GM12891 (cell line): Measurements from ENCODE around the gene SLC16A8.

Experiments used
- DNase-seq: peaks from one replicate; pipeline ENCODE4 v3.0.0; 2011; ENCODE audit warnings: low spot score; ENCODE audit not compliant: insufficient read length
- FAIRE-seq: peaks from 2 replicates; lab custom pipeline; 2011; peaks lifted over from hg19 to GRCh38; lab: Jason Lieb, UNC
- PAX5 ChIP-seq: IDR thresholded peaks from 2 replicates; pipeline ENCODE4 v1.6.1; 2011; ENCODE audit warnings: low read length, moderate library complexity, mild to moderate bottlenecking; ENCODE audit not compliant: insufficient read depth, severe bottlenecking
- POLR2A ChIP-seq: IDR thresholded peaks from 2 replicates; pipeline ENCODE4 v1.6.1; 2011; ENCODE audit warnings: low read depth, low read length, control low read depth
- POLR2AphosphoS5 ChIP-seq: IDR thresholded peaks from 2 replicates; pipeline ENCODE4 v1.6.1; 2011; ENCODE audit warnings: low read depth, low read length, control low read depth
- POU2F2 ChIP-seq: IDR thresholded peaks from 2 replicates; pipeline ENCODE4 v1.6.1; 2011; ENCODE audit warnings: low read depth, mild to moderate bottlenecking, control low read depth, low read length, moderate library complexity
- SPI1 ChIP-seq: IDR thresholded peaks from 2 replicates; pipeline ENCODE4 v1.6.1; 2011; ENCODE audit warnings: low read depth, low read length, control low read depth
- TAF1 ChIP-seq: IDR thresholded peaks from 2 replicates; pipeline ENCODE4 v1.6.1; 2011; ENCODE audit warnings: low read depth, low read length, control low read depth

SLC16A8 gene

GRCh38 chr22:38071421-38072321 is 12.3 kb downstream of the SLC16A8 start:
- FAIRE-seq, result no peak
- TF ChIP-seq POU2F2 (no peak), POLR2A (no peak), POLR2AphosphoS5 (no peak), SPI1 (no peak), PAX5 (no peak), TAF1 (no peak)

DNA sequence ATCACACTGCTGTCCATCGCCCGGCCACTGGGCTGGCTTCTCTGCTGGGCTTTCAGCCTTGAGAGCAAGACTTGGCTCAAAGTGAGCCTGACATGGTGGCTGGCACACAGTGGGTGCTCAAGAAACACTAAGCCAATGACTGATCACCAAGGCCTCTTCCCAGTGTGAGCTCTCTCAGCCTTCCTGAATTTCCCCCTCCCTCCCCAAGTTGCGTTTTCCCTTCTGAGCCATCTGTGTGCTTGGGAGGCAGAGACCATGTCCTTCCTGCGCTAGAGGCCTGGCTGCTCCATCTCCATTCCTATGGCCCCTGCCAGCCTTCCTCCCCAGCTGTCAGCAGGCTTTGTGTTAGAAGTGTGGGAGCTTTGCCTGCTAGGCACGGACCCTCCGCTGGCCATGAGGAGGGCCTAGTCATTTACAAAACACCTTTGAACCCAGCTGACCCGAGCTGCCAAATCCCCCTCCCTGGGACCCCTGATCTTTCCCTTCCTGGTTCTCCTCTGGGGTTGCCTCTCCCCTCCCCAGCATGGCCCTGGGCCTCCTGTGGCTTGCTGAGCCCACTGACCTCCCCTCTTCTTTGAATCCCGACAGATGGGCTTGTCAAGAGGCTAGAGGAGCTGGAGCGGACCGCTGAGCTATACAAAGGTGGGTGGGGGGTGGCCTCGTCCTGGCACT is 13.6 kb downstream of the SLC16A8 start:
- DNase-seq, result no peak
- FAIRE-seq, result no peak
- TF ChIP-seq PAX5 (no peak), POLR2AphosphoS5 (no peak), TAF1 (no peak), POLR2A (no peak), POU2F2 (no peak), SPI1 (no peak)

More at GRCh38 chr22:38071421-38072321, 12.3 kb downstream of the SLC16A8 start:
- no peak for DNase-seq

DNA sequence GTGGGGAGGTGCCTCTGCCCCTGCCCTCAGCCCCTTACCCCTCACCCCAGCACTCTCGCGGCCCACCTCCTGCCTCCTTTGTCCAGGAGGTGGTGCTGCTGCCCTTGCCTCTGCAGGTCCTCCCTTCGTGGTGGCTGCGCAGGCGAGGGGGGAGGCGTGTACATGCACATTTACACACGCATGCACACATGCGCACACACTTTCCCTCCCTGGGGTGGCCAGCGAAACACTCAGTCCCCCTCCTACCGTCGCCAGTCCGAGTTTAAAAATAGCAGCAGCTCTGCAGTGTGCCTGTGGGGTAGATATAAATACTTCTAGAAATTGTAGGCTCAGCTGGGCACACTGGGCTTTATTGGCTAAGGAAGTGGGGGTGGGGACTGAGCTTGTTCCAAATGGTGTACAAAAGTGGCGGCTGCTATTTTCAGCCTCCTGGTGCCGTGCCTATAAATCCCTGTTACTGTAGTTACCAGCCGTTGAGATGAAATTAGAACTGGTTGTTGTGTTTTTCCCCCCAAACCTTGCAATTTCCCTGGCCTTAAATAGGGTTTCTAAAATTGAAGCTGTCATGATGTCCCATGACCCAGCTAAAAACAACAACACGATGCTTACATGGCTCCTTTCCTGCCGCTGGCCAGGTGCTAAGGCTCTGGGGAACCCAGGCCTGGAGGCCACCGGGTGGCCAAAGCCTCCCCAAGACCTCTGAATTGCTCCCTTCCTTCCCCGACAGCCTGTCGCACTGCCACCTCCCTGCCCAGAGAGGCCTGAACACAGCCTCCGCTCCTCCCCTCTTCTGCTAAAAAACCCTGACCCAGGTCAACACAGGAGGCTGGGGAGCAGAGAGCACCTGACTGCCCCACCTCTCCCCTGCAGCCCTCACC is 14.4 kb downstream of the SLC16A8 start:
- DNase-seq (no peak), FAIRE-seq (no peak)
- no peak for TF ChIP-seq PAX5
- TF ChIP-seq SPI1, result no peak
- no peak for TF ChIP-seq POLR2AphosphoS5
- TF ChIP-seq POLR2A, result no peak
- no peak for TF ChIP-seq POU2F2
- TF ChIP-seq TAF1, result no peak

- DNase-seq, result no peak
- no peak for FAIRE-seq
- no peak for TF ChIP-seq SPI1
- TF ChIP-seq PAX5, result no peak
- no peak for TF ChIP-seq POU2F2
- TF ChIP-seq TAF1, result no peak
- no peak for TF ChIP-seq POLR2AphosphoS5
- TF ChIP-seq POLR2A, result no peak
These were observed 15.2 kb downstream of the SLC16A8 start for GRCh38 chr22:38068641-38069371.

GRCh38 chr22:38067761-38068360 is 16.1 kb downstream of the SLC16A8 start:
- TF ChIP-seq POLR2AphosphoS5 (no peak), TAF1 (no peak), POLR2A (no peak), PAX5 (no peak), POU2F2 (no peak), SPI1 (no peak)
- no peak for FAIRE-seq

GRCh38 chr22:38067028-38067415 is 17.0 kb downstream of the SLC16A8 start:
- DNase-seq (no peak), FAIRE-seq (no peak)
- TF ChIP-seq POLR2AphosphoS5, result no peak
- no peak for TF ChIP-seq POU2F2
- no peak for TF ChIP-seq TAF1
- TF ChIP-seq POLR2A, result no peak
- TF ChIP-seq PAX5, result no peak
- no peak for TF ChIP-seq SPI1

More at GRCh38 chr22:38067761-38068360, 16.1 kb downstream of the SLC16A8 start:
- no peak for DNase-seq

- FAIRE-seq, result no peak
- TF ChIP-seq POLR2AphosphoS5 (no peak), POU2F2 (no peak)
- no peak for DNase-seq
These were observed 17.5 kb downstream of the SLC16A8 start for GRCh38 chr22:38066381-38067027.

GRCh38 chr22:38065539-38065938 is 18.4 kb downstream of the SLC16A8 start:
- TF ChIP-seq SPI1 (no peak), POLR2A (no peak), POU2F2 (no peak), TAF1 (no peak), POLR2AphosphoS5 (no peak), PAX5 (no peak)
- FAIRE-seq (no peak), DNase-seq (no peak)

DNA sequence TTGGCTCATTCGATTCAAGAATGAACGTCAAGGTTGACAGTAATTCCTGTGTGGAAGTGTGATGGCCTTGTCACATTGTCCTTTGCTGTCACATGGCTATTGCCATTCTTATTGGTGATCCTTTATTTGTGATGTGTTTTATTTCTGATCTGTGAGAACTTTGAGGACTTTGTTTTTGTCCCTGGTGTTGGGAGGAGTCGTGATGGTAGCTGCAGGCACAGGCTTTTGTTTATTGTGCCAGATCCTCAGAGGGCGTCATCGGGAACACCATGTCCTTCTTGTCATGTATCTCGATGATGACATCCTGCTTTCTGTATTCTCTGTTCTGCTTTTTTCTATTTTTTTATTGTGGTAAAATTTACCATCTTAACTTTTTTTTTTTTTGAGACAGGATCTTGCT is 21.2 kb downstream of the SLC16A8 start:
- DNase-seq (no peak), FAIRE-seq (no peak)
- TF ChIP-seq POLR2A (no peak), POU2F2 (no peak), TAF1 (no peak), SPI1 (peak; percentile 30; the same call in 1 of the 2 replicates), POLR2AphosphoS5 (no peak), PAX5 (no peak)
